Peyer's patch (tissue), 4 donors: ENCODE data around the gene SLC22A2.

Experiments used
- CTCF ChIP-seq, 6 experiments: fragments of 450-650 bp in 4 of 6; fragments of 200-600 bp in 2 of 6; sonication (generic) in 1 of 6; IDR thresholded peaks; one replicate each; pipeline ENCODE4 v1.5.1; 2017 to 2019; ENCODE audit warnings: antibody characterized with exemption in 6 of 6, mild to moderate bottlenecking in 3 of 6, moderate library complexity in 1 of 6
- POLR2A ChIP-seq, 2 donors: fragments of 450-650 bp; IDR thresholded peaks; one replicate each; pipeline ENCODE4 v1.5.1; 2017; ENCODE audit warnings: antibody characterized with exemption in 2 of 2, mild to moderate bottlenecking in 2 of 2, moderate library complexity in 2 of 2

GRCh38 chr6:160278786-160279310 lies 20.2 kb upstream of the SLC22A2 start:
- TF ChIP-seq CTCF (IDR thresholded peaks at IDR 0.05): no peak
- TF ChIP-seq POLR2A (IDR thresholded peaks at IDR 0.05): no peak
